GM19328 (cell line): ENCODE measurements around the gene ENDOD1.
A peak's percentile ranks its signal among the peaks of the same experiment; 100 is the strongest.
"Not testable (repeated sequence)": the region's sequence is repeated elsewhere in the genome, so short reads cannot be mapped to it uniquely, and the experiment has no call there.

ENCODE experiments used
- ATAC-seq: cut with Tn5 transposase; IDR thresholded peaks from one replicate; pipeline ENCODE4 v1.9.1; 2021; ENCODE audit warnings: mild to moderate bottlenecking, moderate library complexity; ENCODE audit not compliant: unreplicated experiment

ENDOD1 gene

DNA sequence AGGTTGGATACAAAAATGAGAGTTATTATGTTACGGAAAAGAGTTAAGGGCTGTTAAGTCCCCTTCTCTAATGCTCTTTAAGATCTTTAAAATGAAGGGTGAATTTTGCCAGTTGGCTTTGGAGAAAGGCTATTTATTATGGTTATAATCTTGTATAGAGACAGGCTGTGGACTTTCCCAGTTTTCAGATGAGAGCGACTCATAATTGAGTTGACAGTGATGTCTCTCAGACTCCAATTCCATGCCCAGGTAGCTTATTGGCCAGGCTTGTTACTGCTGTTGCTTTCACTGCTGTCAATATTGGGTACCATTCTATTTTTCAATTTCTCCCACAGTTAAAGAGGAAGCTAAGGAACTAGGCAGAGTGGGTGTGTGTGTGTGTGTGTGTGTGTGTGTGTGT lies 13.1 kb downstream of the ENDOD1 start:
- no peak for ATAC-seq

DNA sequence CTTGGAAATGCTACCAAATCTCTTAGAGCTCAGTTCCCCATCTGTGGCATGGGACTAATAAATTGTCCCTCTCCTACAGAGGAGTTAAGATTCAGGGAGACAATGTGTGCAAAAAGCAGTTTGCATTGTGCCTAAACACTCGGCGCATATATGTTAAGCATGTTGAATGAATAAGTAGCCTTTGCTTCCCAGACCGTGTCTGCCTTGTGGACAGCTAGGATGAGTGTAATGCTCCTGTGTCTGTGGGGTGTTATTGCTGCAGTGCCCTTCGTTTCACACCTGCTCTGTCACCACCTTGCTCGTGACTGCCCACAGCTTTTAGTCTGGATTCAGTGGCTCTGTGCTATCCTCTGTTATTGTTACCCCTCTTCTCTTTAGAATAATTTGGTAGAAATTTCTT lies 14.1 kb downstream of the ENDOD1 start:
- ATAC-seq = no peak

GRCh38 chr11:95104121-95104830 lies 14.6 kb downstream of the ENDOD1 start:
- ATAC-seq = no peak

DNA sequence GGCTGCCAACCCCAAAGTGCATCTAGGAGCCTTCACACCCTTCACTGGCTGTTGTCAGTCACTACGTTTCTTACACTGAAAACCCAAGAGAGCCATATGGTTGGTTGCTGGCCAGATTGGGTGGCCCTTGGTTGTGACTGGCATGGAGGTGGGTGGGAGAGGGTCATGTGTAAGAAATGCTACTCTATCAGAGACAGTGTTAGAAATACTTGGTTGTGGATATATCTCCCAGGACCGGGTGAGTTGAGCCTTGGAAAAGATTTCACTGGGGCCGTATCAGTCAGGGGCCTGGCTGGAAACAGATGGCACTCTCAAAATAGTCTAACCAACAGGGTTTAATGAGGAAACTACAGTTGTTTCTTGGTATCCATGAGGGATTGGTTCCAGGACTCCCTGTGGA lies 15.2 kb downstream of the ENDOD1 start:
- no peak for ATAC-seq

GRCh38 chr11:95108159-95108611 lies 18.5 kb downstream of the ENDOD1 start:
- no peak for ATAC-seq

- ATAC-seq = no peak
Observed at GRCh38 chr11:95108671-95109551, 19.3 kb downstream of the ENDOD1 start.

GRCh38 chr11:95111471-95111870 lies 21.8 kb downstream of the ENDOD1 start:
- ATAC-seq = not testable (repeated sequence)

GRCh38 chr11:95111923-95112540 lies 22.4 kb downstream of the ENDOD1 start:
- ATAC-seq = no peak

DNA sequence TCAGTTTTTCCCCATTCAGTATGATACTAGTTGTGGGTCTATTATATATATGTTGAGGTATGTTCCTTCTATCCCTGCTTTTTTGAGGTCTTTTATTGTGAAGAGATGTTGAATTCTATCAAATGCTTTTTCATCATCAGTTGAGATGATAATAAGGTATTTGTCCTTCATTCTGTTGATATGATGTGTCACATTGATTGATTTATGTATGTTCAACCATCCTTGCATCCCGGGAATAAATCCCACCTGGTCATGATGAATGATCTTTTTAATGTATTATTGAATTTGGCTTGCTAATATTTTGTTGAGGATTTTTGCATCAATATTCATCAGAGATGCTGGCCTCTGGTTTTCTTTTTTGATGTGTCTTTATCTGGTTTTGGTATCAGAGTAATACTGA lies 26.0 kb downstream of the ENDOD1 start:
- no peak for ATAC-seq

- no peak for ATAC-seq
Observed at GRCh38 chr11:95119361-95120060, 29.9 kb downstream of the ENDOD1 start.

DNA sequence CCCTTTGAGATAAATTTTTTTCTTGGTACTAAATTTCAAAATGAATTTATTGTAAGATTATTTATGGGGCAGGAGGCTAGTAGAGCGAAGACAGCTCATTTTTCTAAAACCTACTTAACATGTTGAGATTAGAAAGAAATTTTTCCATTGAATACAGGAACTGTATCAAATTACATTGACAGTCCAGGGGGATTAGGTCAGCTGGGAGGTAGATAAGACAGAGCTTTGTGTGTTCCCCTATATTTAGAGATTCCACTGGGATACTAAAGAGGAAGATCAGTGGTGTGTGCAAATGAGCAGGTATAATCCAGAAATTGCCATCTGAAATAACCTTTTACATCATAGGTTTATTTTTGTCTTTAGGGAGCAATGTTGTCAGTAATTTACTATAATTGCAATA lies 32.1 kb downstream of the ENDOD1 start:
- ATAC-seq = no peak

DNA sequence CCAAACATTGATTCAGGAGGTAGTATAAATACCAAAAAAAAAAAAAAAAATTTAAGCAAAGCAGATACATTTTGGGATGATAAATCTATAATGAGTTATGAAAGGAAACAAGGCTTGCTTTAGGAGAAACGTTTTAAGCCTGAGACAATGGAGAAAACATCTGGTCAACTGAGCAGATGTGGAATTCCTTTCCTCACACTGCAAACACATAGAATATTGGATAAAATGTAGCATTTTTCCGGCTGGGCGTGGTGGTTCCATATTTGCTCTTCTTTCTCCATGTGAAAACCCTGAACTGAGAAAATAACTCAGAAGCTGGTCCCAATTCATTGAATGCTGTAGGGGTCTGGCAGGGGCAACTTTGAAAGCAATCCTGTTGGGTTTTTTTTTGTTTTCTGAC lies 33.9 kb downstream of the ENDOD1 start:
- ATAC-seq = no peak

DNA sequence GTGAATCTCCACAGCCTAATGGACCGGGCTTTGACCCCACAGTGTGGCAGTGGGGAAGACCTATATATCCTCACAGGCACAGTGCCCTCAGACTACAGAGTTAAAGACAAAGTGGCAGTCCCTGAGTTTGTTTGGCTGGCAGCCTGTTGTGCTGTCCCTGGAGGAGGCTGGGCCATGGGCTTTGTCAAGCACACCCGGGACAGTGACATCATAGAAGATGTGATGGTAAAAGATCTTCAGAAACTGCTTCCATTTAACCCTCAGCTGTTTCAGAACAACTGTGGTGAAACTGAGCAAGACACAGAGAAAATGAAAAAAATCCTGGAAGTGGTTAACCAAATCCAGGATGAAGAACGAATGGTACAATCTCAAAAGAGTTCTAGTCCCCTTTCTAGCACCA lies 39.0 kb downstream of the ENDOD1 start:
- no peak for ATAC-seq

GRCh38 chr11:95132956-95133355 lies 43.3 kb downstream of the ENDOD1 start:
- ATAC-seq = no peak

GRCh38 chr11:95134491-95134890 lies 44.8 kb downstream of the ENDOD1 start:
- no peak for ATAC-seq

DNA sequence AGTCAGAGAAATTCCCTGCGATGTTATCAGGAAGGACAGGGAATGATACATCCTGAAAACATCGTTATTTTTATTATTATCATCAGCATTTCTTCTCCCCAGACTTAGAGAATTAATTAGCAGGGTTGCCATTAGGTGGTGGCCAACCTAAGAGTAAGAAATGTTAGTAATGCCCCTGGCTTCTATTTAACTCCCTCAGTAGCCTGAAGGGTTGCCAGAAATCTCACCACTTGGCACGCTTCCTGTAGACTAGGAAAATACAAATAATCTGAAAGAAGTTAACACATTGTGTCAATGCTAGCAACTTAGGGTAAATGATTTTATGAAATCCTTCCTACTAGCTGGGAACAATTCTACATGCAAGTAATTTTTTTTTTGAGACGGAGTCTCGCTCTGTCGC lies 45.5 kb downstream of the ENDOD1 start:
- no peak for ATAC-seq

DNA sequence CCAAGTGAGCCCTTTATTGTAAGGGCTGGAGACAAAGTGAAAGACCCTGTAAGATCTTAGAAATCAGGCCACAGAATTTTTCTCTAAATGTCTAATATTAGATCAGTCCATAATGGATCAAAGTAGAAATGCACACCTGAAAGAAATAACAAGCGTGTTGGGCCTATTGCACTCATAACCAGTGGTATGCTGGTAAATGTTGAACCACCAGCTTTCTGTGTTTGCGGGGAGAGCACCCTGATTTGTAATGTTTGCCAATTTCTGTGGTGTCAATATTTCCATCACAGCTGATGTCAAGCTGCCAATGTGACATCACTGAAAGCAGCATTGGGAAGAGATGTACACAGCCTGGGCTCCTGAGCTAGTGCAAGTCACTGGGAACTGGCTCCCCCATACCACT lies 46.2 kb downstream of the ENDOD1 start:
- ATAC-seq = no peak

DNA sequence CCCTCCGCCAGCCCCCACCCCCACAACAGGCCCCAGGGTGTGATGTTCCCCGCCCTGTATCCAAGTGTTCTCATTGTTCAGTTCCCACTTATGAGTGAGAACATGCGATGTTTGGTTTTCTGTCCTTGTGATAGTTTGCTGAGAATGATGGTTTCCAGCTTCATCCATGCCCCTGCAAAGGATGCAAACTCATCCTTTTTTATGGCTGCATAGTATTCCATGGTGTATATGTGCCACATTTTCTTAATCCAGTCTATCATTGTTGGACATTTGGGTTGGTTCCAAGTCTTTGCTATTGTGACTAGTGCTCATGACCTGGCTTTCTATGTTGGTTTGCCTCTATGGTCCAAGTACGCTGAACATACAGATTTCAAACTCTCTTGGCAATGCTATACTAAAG lies 47.1 kb downstream of the ENDOD1 start:
- not testable (repeated sequence) for ATAC-seq

DNA sequence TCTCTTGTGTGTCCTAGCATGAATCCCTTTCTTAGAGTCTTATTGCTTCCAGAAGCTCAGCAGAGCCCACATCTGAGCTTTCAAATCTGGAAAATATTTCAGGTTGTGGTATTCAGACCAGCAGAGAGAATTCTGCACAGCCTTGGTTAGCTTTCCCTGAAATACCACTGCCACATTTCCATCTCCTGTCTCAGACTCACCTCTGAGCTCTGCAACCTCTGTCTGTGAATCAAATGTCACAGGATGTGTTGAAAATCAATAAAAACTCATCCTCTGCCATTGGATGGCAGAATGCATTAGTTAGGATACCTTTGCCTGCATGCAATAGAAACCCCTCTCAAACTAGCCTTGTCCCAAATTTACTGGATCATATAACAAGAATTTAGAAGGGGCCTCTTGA lies 47.7 kb downstream of the ENDOD1 start:
- no peak for ATAC-seq

GRCh38 chr11:95138448-95138847 lies 48.8 kb downstream of the ENDOD1 start:
- ATAC-seq = peak; percentile 84

- no peak for ATAC-seq
Observed at GRCh38 chr11:95140397-95141033, 50.9 kb downstream of the ENDOD1 start.
